ENCODE results near the gene REEP6.

Gene REEP6

GRCh38 chr19:1467215-1467489 lies 23.8 kb upstream of the REEP6 start:
- no peak for DNase-seq (ENCODE audit: extremely low read depth, low read depth)
- no peak for TF ChIP-seq CTCF (IDR thresholded peaks at IDR 0.05; ENCODE audit: low read depth, low read length)

- no peak for TF ChIP-seq CTCF (IDR thresholded peaks at IDR 0.05; ENCODE audit: low read depth, low read length)
- no peak for DNase-seq (ENCODE audit: extremely low read depth, low read depth)
These were observed 23.3 kb upstream of the REEP6 start for GRCh38 chr19:1467490-1468273.

GRCh38 chr19:1468274-1468820 lies 22.6 kb upstream of the REEP6 start:
- no peak; the same call in 1 of the 2 replicates for TF ChIP-seq CTCF (IDR thresholded peaks at IDR 0.05; ENCODE audit: low read depth, low read length)
- no peak for DNase-seq (ENCODE audit: extremely low read depth, low read depth)

- no peak for DNase-seq (ENCODE audit: extremely low read depth, low read depth)
- TF ChIP-seq CTCF (IDR thresholded peaks at IDR 0.05; ENCODE audit: low read depth, low read length), result no peak; the same call in none of the 2 replicates
These were observed 22.1 kb upstream of the REEP6 start for GRCh38 chr19:1468821-1469254.

DNA sequence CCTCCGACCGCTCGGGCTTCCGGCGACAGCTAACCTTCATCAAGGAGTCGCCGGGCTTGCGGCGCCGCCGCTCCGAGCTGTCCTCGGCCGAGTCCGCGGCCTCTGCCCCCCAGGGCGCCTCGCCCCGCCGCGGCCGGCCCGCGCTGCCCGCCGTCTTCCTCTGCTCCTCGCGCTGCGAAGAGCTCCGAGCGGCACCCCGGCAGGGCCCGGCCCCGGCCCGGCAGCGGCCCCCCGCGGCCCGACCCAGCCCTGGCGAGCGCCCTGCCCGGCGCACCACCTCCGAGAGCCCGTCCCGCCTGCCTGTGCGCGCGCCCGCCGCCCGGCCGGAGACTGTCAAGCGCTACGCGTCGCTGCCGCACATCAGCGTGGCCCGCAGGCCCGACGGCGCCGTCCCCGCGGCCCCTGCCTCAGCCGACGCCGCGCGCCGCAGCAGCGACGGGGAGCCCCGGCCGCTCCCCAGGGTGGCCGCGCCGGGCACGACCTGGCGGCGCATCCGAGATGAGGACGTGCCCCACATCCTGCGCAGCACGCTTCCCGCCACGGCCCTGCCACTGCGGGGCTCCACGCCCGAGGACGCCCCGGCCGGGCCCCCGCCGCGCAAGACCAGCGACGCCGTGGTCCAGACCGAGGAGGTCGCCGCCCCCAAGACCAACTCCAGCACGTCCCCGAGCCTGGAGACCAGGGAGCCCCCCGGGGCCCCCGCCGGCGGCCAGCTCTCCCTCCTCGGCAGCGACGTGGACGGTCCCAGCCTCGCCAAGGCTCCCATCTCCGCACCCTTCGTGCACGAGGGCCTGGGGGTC lies 21.5 kb upstream of the REEP6 start:
- DNase-seq (ENCODE audit: extremely low read depth, low read depth), result no peak
- TF ChIP-seq CTCF (IDR thresholded peaks at IDR 0.05; ENCODE audit: low read depth, low read length), result no peak

GRCh38 chr19:1470055-1470304 lies 21.0 kb upstream of the REEP6 start:
- no peak for TF ChIP-seq CTCF (IDR thresholded peaks at IDR 0.05; ENCODE audit: low read depth, low read length)
- no peak for DNase-seq (ENCODE audit: extremely low read depth, low read depth)

- DNase-seq (ENCODE audit: extremely low read depth, low read depth), result no peak
- TF ChIP-seq CTCF (IDR thresholded peaks at IDR 0.05; ENCODE audit: low read depth, low read length), result no peak
These were observed 20.5 kb upstream of the REEP6 start for GRCh38 chr19:1470305-1471009.

Data from AG09319 (cell line).